ENCODE results near the gene KCTD1. TPM values are rescaled to one million over a fixed set of nuclear protein-coding genes. Genes with fewer than 3 reads are reported as not detected.

Gene KCTD1
- total RNA-seq, 1 donor from 2014 or later, result 5.8 TPM

- DNase-seq (ENCODE audit: low read depth in 2 of 2), result no peak
Measured at GRCh38 chr18:26482569-26482968, 65.8 kb downstream of the KCTD1 start.

- DNase-seq (ENCODE audit: low read depth in 2 of 2), result peak in 1 of 2 donors; percentile 65
Measured at GRCh38 chr18:26480897-26481795, 67.2 kb downstream of the KCTD1 start.

GRCh38 chr18:26479681-26480079 is 68.7 kb downstream of the KCTD1 start:
- DNase-seq (ENCODE audit: low read depth in 2 of 2), result no peak

DNA sequence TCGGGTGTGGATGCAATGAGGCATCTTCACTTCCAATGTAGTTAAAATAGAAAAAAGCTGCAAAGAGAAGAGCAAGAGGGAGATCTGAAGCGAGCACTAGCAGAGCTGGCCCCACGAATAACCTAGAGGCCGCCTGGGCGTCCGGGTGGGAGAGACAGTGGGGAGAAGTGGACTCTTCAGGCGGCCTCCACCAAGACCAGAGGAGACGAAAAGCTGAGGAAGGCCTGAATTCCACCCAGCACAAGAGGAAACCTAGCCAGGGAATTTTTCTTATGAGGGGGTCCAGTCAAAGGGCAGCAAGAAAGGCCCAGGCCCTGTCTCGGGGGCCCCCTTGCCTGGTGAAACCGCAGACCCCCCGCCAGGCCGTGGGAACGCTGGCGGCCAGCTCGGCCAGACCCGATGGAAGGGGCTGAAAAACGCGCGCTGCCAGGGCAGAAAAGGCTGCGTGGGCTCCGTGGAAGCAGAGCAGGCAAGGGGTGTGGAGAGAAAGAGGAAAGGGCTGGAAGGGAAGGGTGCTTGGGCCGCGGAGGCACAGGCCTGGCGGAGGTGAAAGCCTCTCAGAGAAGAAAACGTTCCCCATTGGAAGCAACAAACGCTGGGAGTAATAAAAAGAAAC is 69.2 kb downstream of the KCTD1 start:
- DNase-seq (ENCODE audit: low read depth in 2 of 2), result no peak

DNA sequence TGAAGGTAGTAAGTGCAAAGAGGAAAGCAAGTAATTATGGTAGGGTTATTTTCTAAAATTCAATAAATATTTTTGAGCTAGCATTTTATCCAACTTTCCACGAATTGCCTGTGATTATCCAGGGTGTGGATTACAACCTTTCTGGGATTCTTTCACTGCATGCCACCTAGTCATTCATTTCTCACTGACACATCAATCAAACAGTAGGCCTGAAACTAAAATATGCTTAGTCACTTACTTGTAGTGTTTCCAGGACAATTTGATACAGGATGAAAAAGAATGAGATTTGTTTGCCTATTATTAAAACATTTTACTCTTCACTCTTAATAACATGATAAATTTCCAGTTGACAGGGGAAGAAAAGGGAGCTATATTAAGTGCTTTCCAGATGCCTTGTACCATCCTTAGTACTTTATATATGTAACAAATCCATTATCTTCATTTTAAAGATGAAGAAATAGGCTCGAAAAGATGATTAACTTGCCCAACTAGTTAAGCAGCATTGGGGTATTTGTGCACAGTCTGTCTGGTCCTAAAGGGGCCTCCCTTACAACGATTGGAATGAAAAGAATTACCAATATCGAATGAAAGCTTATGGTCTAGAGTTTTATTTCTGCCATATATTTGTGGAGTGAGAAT is 70.4 kb downstream of the KCTD1 start:
- DNase-seq (ENCODE audit: low read depth in 2 of 2), result no peak

- no peak for DNase-seq (ENCODE audit: low read depth in 2 of 2)
Measured at GRCh38 chr18:26476697-26477096, 71.7 kb downstream of the KCTD1 start.

- no peak for DNase-seq (ENCODE audit: low read depth in 2 of 2)
Measured at GRCh38 chr18:26474542-26474941, 73.8 kb downstream of the KCTD1 start.

DNA sequence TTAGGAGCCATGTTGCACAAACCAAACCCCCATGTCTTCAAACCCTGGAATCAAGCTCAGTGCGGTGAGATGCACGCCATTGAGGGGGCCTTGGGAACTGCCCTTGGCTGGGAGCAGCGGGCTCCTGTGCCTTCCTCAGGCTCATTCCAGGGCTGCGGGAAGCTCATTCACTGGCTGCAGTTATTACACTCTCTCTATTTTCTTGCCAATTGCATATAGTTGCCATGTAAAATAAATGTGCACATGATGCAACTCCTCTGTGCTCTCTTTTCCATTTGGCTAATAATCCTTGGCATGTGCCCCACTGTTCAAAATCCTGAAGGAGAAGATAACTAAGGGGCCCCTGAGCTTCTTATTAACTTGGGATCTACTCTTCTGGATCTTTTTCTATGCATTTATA is 74.7 kb downstream of the KCTD1 start:
- DNase-seq (ENCODE audit: low read depth in 2 of 2), result no peak

- DNase-seq (ENCODE audit: low read depth in 2 of 2), result no peak
Measured at GRCh38 chr18:26471826-26472225, 76.5 kb downstream of the KCTD1 start.

DNA sequence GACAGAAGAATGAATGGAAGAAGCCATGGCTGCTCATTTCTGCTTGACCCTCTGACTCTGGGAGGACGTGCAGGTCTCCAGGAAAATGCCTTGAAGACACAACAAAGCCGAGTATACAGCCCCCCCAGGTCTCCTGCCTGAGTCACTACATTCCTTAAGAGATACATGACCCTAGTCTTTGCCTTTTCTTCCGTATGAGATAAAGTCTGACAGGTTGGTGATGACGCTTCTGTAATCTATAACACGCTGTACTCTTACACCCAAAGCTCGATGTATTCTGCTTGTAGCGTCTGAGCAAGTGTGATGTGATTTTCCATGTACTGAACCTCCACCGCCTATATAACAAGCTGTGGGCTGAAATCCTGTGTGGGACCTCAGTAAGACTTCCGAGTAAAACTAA is 77.3 kb downstream of the KCTD1 start:
- DNase-seq (ENCODE audit: low read depth in 2 of 2), result no peak

GRCh38 chr18:26470011-26470637 is 78.2 kb downstream of the KCTD1 start:
- no peak for DNase-seq (ENCODE audit: low read depth in 2 of 2)

DNA sequence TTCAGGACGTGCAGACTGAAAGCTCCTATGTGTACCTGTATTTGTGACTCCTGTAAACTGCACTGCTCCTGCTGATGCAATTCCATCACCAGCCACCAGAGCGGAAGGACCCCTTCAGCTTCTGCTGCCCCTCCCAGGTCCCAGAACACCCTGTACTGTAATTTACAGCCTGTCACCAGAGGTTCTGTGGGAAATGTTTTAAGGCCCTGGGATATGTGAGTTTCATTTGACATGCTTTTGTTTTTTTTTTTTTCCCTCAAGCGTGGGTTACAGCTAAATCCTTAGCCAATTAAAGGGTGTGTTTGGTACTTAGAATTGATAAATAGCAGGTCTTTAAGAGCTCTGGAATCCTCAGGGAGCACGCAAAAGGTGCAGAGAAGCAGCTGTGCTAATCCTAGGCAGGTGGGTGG is 79.4 kb downstream of the KCTD1 start:
- peak; percentile 6 to 21 for DNase-seq (ENCODE audit: low read depth in 2 of 2)

DNA sequence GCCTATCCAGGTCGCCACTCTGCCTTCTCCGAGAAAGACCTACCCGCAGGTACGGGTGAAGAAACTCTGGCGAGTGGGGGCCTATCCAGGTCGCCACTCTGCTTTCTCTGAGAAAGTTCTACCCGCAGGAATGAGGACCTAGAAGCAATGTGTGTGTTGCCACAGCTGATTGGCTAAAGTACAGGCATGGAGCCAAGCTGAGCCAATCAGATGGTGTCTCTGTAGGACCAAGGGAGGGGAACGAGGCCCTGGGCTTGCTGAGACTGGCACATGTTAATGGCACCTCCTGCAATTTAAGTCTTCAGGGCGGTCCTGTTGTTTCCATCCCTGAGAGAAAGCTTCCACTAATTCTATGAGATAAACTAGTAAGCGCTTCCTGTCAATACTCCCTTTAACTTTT is 82.3 kb downstream of the KCTD1 start:
- DNase-seq (ENCODE audit: low read depth in 2 of 2), result no peak

GRCh38 chr18:26465431-26465830 is 82.9 kb downstream of the KCTD1 start:
- DNase-seq (ENCODE audit: low read depth in 2 of 2), result no peak

- DNase-seq (ENCODE audit: low read depth in 2 of 2), result no peak
Measured at GRCh38 chr18:26464128-26465011, 84.0 kb downstream of the KCTD1 start.

GRCh38 chr18:26462355-26462754 is 86.0 kb downstream of the KCTD1 start:
- no peak for DNase-seq (ENCODE audit: low read depth in 2 of 2)

- DNase-seq (ENCODE audit: low read depth in 2 of 2), result no peak
Measured at GRCh38 chr18:26461405-26461804, 86.9 kb downstream of the KCTD1 start.

- peak in 1 of 2 donors; percentile 27 for DNase-seq (ENCODE audit: low read depth in 2 of 2)
Measured at GRCh38 chr18:26460449-26461091, 87.8 kb downstream of the KCTD1 start.

DNA sequence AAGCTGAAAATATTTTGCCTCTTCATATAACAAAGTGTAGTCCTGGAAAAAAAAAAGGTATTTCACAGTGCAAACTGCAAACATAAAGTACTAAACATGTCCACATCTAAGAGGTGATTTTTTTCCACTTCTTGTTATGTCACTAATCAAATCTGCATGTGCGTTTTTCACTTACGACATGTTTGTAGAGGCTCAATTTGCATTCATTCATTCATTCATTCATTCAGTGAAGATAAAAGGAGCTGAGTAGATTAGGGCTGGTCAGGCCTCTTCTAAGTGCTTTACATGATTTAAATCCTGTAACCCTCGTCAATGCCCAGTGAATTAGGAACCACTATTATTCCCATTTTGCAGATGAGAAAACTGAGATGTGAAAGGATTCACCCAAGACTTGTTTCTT is 88.5 kb downstream of the KCTD1 start:
- no peak for DNase-seq (ENCODE audit: low read depth in 2 of 2)

- DNase-seq (ENCODE audit: low read depth in 2 of 2), result no peak
Measured at GRCh38 chr18:26459340-26459739, 89.0 kb downstream of the KCTD1 start.
